Cardiac muscle cell (in vitro differentiated cells and primary cell): ENCODE measurements around the gene MAP2K7. TPM values are rescaled to one million over a fixed set of nuclear protein-coding genes. Genes with fewer than 3 reads are reported as not detected.
A peak's percentile ranks its signal among the peaks of the same experiment; 100 is the strongest.

Source experiments
- DNase-seq, 2 donors: peaks; one replicate each; pipeline versions ENCODE4 v3.0.0 to v3.0.0-alpha.2; 2010 to 2017; ENCODE audit warnings: low read depth in 1 of 2, low spot score in 1 of 2
- H3K27ac ChIP-seq: fragments of 200-600 bp; sonication (generic); 2 replicates; pipeline ENCODE4 v1.5.1; 2016
- H3K27me3 ChIP-seq: fragments of 200-600 bp; sonication (generic); 2 replicates; pipeline ENCODE4 v1.6.0; 2016; ENCODE audit warnings: control low read depth
- H3K36me3 ChIP-seq: fragments of 200-600 bp; sonication (generic); 2 replicates; pipeline ENCODE4 v1.5.1; 2016; ENCODE audit warnings: control low read depth
- H3K4me1 ChIP-seq: fragments of 200-600 bp; sonication (generic); 2 replicates; pipeline ENCODE4 v1.8.1; 2017; ENCODE audit warnings: low read depth, mild to moderate bottlenecking, mixed run types
- H3K4me3 ChIP-seq: fragments of 200-600 bp; sonication (generic); 2 replicates; pipeline ENCODE4 v1.5.1; 2016; ENCODE audit warnings: mild to moderate bottlenecking
- H3K9me3 ChIP-seq: fragments of 200-600 bp; sonication (generic); 2 replicates; pipeline ENCODE4 v1.5.1; 2017; ENCODE audit warnings: low read depth, mild to moderate bottlenecking, control low read depth
- CTCF ChIP-seq: IDR thresholded peaks from 2 replicates; pipeline ENCODE4 v1.5.1; 2012; ENCODE audit warnings: low read depth, mild to moderate bottlenecking, low read length
- polyA plus RNA-seq: library from polyadenylated mRNA; unstranded; fragments of >200 nt; fragmentation: Nextera tagmentation; extraction: Ambion mirVana; gene quantifications from 2 replicates; pipeline ENCODE4 v1.2.1, GENCODE V29; 2016
- total RNA-seq: library from RNA; depleted of rRNA; stranded (reverse); fragments of >200 nt; gene quantifications from 2 replicates; pipeline ENCODE4 v1.2.3, GENCODE V29; 2016

The MAP2K7 gene
- total and polyA plus RNA-seq, 2 experiments from 2014 or later: 12.4 to 24.1 TPM

GRCh38 chr19:7869910-7870511, 33.7 kb upstream of the MAP2K7 start:
- no peaks in the 10 kb centered on the region for H3K9me3 ChIP-seq
- peak in 1 of 2 donors; percentile 91 for DNase-seq
- peak overlapping the region; percentile 40 for H3K4me3 ChIP-seq
- H3K36me3 ChIP-seq: no peaks in the 10 kb centered on the region
- peak overlapping the region; percentile 78 for H3K27ac ChIP-seq
- peaks cover 6% of the 10 kb centered on the region for H3K4me1 ChIP-seq
- TF ChIP-seq CTCF: no peak
- H3K27me3 ChIP-seq: peaks cover 31% of the 10 kb centered on the region

DNA sequence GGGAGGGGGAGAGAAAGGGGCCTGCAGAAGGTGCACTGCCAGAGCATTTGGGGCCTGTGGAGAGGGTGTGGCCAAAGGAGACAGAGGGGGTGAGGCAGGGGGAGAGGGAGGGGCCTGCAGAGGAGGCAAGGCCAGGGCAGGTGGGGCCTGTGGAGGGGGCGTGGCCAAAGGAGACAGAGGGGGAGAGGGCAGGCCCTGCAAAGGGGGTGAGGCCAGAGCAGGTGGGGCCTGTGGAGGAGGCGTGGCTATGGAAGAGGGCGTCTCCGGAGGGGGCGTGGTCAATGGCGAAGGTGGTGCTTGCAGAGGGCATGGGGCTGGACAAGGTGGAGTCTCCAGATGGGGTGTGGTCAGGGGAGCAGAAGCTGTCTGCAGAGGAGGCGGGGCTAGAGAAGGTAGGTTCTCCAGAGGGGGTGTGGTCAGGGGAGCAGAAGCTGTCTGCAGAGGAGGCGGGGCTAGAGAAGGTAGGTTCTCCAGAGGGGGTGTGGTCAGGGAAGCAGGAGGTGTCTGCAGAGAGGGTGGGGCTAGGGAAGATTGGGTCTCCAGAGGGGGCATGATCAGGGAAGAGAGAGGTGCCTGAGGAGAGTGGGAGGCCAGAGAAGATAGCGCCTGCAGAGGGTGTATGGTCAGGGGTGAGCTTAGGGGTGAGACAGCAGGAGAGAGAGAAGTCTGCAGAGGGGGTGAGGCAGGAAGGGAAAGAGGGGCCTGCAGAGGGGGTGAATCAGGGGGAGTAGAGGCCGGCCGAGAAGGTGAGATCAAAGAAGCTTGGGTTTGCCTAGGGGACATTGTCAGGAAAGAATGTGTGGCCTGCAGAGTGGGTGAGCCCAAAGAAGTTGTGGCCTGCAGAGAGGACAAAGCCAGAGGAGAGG, 32.9 kb upstream of the MAP2K7 start:
- Histone ChIP-seq H3K27me3 (peaks cover 24% of the 10 kb centered on the region), H3K9me3 (no peaks in the 10 kb centered on the region), H3K4me1 (peaks cover 6% of the 10 kb centered on the region), H3K4me3 (no peak overlapping the region), H3K36me3 (no peaks in the 10 kb centered on the region), H3K27ac (peak overlapping the region; percentile 85)
- no peak for TF ChIP-seq CTCF
- peak; percentile 22 to 91 for DNase-seq

DNA sequence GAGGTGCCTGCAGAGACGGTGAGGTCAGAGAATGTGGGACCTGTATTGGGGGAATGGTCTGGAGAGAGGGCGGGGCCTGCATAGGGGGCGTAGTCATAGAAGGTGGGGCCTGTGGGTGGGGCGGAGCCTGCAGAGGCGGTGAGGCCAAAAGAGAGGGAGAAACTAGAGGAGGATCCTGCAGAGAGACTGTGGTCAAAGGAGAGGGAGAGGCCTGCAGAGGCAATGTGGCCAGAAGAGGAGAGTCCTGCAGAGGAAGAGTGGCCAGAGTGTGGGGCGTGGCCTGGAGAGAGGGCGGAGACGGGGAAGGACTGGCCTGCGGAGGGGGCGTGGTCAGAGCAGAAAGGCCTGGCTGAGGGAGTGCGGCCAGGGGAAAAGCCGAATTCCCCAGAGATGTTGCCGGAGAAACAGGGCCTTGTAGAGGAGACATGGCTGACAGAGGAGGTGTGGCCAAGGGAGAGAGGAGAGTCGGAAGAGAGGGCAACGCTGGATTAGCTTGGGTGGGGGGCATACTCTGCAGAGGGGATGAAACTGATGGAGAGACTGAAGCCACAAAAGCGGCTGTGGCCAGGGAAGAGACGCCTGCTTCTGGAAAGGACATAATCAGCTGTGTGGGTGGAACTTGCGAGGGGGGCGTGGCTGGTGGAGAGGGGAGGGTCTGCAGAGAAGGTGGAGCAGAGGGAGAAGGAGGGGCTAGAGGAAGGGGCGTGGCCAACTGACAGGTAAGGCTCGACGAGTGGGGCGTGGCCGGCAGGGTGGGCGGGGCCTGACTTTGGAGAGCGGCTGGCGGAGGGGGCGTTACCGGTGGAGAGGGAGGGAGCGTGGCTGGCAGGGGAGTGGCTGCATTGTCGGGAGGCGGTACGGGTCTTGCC, 32.0 kb upstream of the MAP2K7 start:
- Histone ChIP-seq H3K4me3 (peak overlapping the region; percentile 20), H3K36me3 (no peaks in the 10 kb centered on the region), H3K9me3 (no peaks in the 10 kb centered on the region), H3K27ac (peak overlapping the region; percentile 85), H3K27me3 (peaks cover 23% of the 10 kb centered on the region), H3K4me1 (peaks cover 6% of the 10 kb centered on the region)
- TF ChIP-seq CTCF: no peak
- DNase-seq: peak; percentile 96 to 98

GRCh38 chr19:7872306-7873204, 31.1 kb upstream of the MAP2K7 start:
- peaks cover 6% of the 10 kb centered on the region for H3K4me1 ChIP-seq
- peaks cover 17% of the 10 kb centered on the region for H3K27me3 ChIP-seq
- DNase-seq: no peak
- H3K9me3 ChIP-seq: no peaks in the 10 kb centered on the region
- no peak overlapping the region for H3K4me3 ChIP-seq
- no peak for TF ChIP-seq CTCF
- no peaks in the 10 kb centered on the region for H3K36me3 ChIP-seq
- no peak overlapping the region for H3K27ac ChIP-seq
